IPS-18a (cell line): ENCODE measurements around the gene WWC1.
"Not testable (repeated sequence)": the region's sequence is repeated elsewhere in the genome, so short reads cannot be mapped to it uniquely, and the experiment has no call there.

Experiments used
- H3K27ac ChIP-seq: one replicate; pipeline ENCODE4 v1.5.1; 2013; ENCODE audit warnings: low read length
- H3K27me3 ChIP-seq: one replicate; pipeline ENCODE4 v1.6.1; 2013; ENCODE audit warnings: mild to moderate bottlenecking, low read length; ENCODE audit not compliant: control insufficient read depth, insufficient read depth
- H3K36me3 ChIP-seq: one replicate; pipeline ENCODE4 v1.6.1; 2013; ENCODE audit warnings: low read depth, low read length; ENCODE audit not compliant: control insufficient read depth
- H3K4me1 ChIP-seq: one replicate; pipeline ENCODE4 v1.6.1; 2013; ENCODE audit warnings: low read depth, low read length; ENCODE audit not compliant: control insufficient read depth
- H3K4me3 ChIP-seq: one replicate; pipeline ENCODE4 v1.5.1; 2013; ENCODE audit warnings: low read length
- H3K9ac ChIP-seq: one replicate; pipeline ENCODE4 v1.6.1; 2013; ENCODE audit warnings: mild to moderate bottlenecking, low read length, moderate library complexity
- H3K9me3 ChIP-seq: one replicate; pipeline ENCODE4 v1.6.1; 2013; ENCODE audit warnings: low read depth, low read length; ENCODE audit not compliant: control insufficient read depth

The WWC1 gene

DNA sequence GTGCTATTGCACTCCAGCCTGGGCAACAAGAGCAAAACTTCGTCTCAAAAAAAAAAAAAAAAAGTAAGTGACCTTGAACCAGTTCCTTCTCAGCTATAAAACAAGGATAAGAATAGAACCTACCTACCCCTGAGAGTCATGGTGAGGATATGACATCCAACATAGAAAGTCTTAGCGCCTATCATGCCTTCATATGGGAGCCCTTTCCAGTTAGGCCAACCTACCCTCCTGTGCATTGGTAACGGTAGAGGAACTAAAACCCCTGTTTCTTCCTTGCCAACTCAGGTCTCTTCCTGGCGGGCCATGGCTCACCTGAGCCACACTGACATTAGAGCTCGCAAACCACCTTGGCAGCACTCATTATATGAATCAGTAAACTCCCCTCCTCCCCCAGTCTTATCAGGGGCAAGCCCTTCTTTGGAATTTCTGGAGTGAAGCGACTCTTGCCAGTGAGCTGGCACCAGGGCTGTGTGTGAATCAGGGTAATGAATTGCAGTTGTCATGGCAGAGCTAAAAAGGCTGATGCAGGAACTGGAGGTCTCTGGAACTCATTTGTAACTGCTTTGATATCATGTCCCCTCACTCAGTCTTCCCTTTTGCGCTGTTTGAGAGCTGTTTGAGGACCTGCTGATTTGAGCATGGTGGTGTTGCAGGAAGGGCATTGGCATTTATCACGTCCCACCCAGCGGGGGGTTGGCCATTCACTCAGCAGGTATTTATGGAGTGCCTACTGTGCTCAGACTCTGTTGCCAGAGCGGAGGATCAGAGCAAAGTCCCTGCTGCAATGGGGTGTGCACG, 10.3 kb downstream of the WWC1 start:
- no peak overlapping the region for H3K4me3 ChIP-seq
- H3K9ac ChIP-seq: no peak overlapping the region
- H3K4me1 ChIP-seq: peaks cover 38% of the 10 kb centered on the region
- H3K27me3 ChIP-seq: no peaks in the 10 kb centered on the region
- H3K9me3 ChIP-seq: no peaks in the 10 kb centered on the region
- H3K36me3 ChIP-seq: no peaks in the 10 kb centered on the region
- no peak overlapping the region for H3K27ac ChIP-seq

DNA sequence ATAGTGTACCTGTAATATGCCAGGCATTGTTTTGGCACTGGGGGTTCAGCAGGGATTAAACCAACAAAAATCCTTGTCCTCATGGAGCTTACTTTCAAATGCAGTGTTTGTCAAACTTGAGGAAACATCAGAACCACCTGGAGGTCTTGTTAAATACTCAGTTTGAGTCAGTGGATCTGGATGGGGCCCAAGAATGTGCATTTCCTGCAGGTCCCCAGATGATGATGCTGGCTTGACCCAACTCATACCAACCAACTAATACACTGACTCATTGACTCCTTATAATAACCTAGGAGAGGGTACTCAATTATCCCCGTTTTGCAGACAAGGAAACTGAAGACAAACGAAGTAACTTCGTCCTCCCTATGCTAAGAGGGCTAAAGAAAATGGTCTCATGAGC, 11.3 kb downstream of the WWC1 start:
- peaks cover under 1% of the 10 kb centered on the region for H3K27me3 ChIP-seq
- H3K9ac ChIP-seq: no peak overlapping the region
- peaks cover 36% of the 10 kb centered on the region for H3K4me1 ChIP-seq
- no peaks in the 10 kb centered on the region for H3K36me3 ChIP-seq
- no peak overlapping the region for H3K4me3 ChIP-seq
- no peaks in the 10 kb centered on the region for H3K9me3 ChIP-seq
- no peak overlapping the region for H3K27ac ChIP-seq

DNA sequence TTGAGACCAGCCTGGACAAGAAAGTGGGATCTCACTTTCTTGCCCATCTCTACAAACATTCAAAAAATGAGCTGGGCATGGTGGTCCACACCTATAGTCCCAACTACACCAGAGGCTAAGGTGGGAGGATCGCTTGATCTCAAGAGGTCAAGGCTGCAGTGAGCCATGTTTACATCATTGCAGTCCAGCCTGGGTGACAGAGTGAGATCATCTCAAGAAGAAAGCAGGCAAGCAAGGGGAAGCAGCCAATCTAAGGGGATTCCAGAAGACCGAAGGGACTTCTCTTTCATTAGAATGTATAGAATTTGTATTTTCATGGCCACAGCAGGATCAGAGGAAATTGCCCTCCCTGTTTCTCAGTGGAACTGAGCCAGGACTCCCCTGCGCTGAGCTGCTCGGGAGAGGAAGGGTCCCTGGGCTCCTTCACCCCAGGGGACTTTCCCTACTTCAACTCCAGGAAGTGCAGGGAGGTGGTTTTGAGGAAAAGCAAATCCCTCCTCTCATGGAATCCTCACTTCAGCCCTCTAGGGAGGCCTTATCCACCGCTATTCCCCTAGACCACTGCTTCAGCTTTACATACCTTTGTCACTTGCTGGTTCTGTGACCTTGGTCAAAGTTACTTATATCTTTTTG, 12.1 kb downstream of the WWC1 start:
- peaks cover 36% of the 10 kb centered on the region for H3K4me1 ChIP-seq
- H3K27ac ChIP-seq: no peak overlapping the region
- no peak overlapping the region for H3K9ac ChIP-seq
- H3K4me3 ChIP-seq: no peak overlapping the region
- H3K27me3 ChIP-seq: peaks cover 8% of the 10 kb centered on the region
- no peaks in the 10 kb centered on the region for H3K36me3 ChIP-seq
- H3K9me3 ChIP-seq: no peaks in the 10 kb centered on the region

DNA sequence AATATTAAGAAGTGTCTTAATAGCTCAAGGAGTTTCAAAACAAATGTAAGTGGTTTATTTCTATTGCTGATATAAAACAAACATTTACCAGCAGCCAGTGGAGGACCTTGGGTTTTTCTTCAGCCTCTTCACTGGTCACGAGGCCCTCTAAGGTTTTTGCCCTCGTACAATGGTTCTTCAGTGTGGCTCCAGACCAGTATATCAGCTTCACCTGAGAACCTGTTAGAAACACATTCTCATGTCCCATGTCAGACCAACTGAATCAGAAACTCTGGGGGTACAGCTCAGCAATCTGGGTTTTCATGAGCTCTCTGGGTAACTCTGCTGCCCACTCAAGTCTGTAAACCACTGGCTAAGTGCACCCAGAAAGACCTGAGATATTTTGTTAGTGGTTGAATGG, 12.9 kb downstream of the WWC1 start:
- no peaks in the 10 kb centered on the region for H3K36me3 ChIP-seq
- peaks cover 31% of the 10 kb centered on the region for H3K4me1 ChIP-seq
- H3K27ac ChIP-seq: no peak overlapping the region
- no peaks in the 10 kb centered on the region for H3K9me3 ChIP-seq
- no peak overlapping the region for H3K4me3 ChIP-seq
- H3K9ac ChIP-seq: no peak overlapping the region
- peaks cover 13% of the 10 kb centered on the region for H3K27me3 ChIP-seq

DNA sequence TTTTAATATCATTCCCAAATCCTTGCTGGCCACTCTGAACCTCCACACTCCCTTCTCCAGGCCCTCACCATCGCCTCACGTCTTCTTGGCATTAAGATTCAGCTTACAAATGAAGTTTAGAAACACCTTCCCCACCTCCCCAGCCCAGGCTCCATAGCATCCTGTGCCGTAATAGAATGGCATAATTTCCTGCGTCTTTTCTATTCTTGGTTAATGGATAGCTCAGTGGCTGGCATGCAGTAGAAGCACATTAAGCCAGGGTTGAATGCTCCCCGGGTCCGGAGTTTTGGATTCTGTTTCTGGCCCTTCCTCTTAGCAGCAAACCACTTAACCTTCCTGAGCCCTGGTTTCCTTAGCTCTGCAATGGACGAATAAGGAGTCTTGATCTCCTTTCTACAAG, 13.8 kb downstream of the WWC1 start:
- no peak overlapping the region for H3K9ac ChIP-seq
- no peak overlapping the region for H3K4me3 ChIP-seq
- peaks cover 22% of the 10 kb centered on the region for H3K4me1 ChIP-seq
- peaks cover 13% of the 10 kb centered on the region for H3K27me3 ChIP-seq
- H3K27ac ChIP-seq: no peak overlapping the region
- H3K9me3 ChIP-seq: no peaks in the 10 kb centered on the region
- H3K36me3 ChIP-seq: no peaks in the 10 kb centered on the region

DNA sequence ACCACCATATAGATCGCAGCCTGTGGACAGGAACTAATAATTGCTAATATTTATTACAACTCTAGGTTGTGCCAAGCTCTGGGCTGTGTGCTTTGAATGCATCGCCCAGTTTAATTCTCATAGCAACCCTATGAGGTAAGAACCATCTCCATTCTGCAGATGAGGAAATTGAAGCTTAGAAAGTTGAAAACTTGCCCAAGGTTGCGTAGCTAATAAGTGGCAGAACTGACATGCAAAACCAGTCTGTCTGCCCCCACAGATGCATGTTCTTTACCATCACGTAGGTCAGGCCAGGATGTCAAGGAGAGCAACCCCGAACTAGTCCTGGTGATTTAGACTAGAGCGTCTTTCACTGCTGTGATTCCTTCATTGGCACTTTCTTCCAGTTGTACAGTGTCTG, 15.6 kb downstream of the WWC1 start:
- no peaks in the 10 kb centered on the region for H3K36me3 ChIP-seq
- no peaks in the 10 kb centered on the region for H3K9me3 ChIP-seq
- no peak overlapping the region for H3K27ac ChIP-seq
- no peak overlapping the region for H3K9ac ChIP-seq
- no peak overlapping the region for H3K4me3 ChIP-seq
- H3K27me3 ChIP-seq: peaks cover 13% of the 10 kb centered on the region
- peaks cover 10% of the 10 kb centered on the region for H3K4me1 ChIP-seq

DNA sequence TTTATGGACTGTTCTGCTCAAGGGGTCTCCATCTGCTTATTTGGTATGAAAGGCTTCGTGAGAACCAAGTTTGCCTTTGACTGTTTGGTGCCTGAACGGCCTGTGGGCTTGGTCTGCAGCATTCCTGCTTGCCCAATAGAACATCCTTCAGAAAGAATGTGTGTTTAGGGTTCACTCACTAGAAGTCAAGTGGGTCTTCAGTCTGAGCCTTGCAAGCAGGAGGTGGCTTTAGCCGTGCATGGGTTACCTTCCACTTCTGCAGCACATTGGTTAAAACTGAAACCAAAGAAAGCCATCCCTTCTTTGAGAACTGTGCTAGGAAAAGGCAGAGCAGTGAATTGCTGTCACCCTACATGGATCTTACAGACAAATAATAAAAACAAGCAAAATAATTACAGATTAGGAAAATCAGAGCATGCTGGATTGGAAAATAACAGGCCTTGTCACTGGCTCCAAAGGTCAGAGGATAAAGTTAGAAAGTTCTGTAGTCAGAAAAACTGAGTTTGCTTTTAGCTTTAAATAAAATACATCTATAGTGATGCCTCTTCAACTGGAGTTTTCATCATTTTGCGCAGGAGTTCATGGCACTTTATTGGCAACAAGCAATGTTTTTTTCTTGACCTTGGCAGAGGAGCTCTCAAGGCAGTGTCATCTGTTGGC, 16.6 kb downstream of the WWC1 start:
- no peak overlapping the region for H3K9ac ChIP-seq
- H3K4me1 ChIP-seq: peaks cover 5% of the 10 kb centered on the region
- H3K27me3 ChIP-seq: peaks cover 13% of the 10 kb centered on the region
- H3K4me3 ChIP-seq: no peak overlapping the region
- H3K27ac ChIP-seq: no peak overlapping the region
- H3K9me3 ChIP-seq: no peaks in the 10 kb centered on the region
- H3K36me3 ChIP-seq: no peaks in the 10 kb centered on the region

DNA sequence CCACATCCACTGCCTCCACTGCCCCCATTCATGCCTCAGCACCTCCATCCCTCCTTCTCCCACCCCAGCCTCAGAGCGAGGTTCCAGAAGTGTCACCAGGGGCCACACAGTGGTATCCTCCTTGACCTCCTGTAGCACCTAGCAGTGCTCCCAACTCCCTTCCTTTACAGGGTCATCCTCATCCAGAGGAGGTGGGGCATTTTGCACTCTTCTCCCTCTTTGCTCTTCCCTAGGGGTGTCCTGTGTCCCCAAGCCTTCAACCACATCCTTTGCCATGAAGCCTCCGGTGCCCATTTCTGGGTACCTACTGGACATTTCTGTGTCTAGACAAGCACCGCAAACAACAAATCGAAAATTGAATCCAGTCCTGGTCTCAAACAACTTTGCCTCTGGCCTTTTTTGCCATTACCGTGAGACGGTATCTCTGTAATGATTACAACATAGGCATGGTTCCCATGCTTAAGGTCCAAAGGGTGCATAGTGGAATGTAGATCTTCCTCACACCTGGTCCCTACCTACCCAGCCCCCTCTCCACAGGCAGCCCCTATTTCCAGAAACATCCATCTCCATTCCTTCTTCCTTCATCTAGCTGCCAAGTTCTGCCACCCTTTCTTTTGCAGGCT, 17.6 kb downstream of the WWC1 start:
- H3K9me3 ChIP-seq: no peaks in the 10 kb centered on the region
- H3K27ac ChIP-seq: no peak overlapping the region
- no peak overlapping the region for H3K9ac ChIP-seq
- no peak overlapping the region for H3K4me3 ChIP-seq
- H3K4me1 ChIP-seq: no peaks in the 10 kb centered on the region
- peaks cover 13% of the 10 kb centered on the region for H3K27me3 ChIP-seq
- H3K36me3 ChIP-seq: no peaks in the 10 kb centered on the region

DNA sequence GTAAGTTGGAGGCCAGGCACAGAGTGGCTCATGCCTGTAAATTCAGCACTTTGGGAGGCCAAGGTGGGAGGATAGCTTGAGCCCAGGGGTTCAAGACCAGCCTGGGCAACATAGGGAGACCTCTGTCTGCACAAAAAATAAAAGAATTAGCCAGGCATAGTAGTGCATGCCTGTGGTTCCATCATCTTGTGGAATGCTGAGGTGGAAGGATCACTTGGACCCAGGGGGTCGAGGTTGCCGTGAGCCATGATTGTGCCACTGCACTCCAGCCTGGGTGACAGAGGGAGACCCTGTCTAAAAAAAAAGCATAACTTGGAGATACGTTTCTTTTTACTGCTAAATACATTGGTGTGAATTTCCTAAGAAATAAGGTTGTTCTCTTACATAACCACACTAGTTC, 19.1 kb downstream of the WWC1 start:
- H3K4me1 ChIP-seq, H3K36me3 ChIP-seq, H3K9me3 ChIP-seq, H3K9ac ChIP-seq, H3K4me3 ChIP-seq, H3K27ac ChIP-seq: not testable (repeated sequence)
- H3K27me3 ChIP-seq: peaks cover 13% of the 10 kb centered on the region

DNA sequence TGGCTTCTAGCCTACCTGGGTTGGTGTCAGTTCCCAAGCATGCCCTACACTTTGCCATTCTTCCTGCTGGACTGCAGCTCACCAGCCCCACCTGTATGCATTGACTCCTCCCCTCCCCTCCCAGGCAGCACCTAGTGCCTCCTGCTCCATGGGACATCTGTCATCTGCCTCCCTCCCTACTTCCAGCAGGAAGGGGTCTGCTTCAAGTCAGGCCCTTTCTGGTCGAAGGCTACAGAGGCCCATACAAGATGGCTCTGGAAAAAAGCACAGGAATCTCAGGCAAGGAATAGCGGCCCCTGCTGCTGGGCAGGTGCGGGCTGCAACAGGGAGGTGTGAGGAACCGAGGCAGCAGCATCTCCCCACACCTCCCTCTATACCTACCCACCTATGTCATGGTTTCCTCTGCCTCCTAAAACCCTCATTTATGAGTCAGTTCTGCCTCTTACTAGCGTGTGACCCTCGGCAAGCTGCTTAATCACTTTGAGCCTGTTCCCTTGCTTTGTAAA, 19.7 kb downstream of the WWC1 start:
- Histone ChIP-seq H3K4me3 (no peak overlapping the region), H3K9me3 (no peaks in the 10 kb centered on the region), H3K27me3 (peaks cover 13% of the 10 kb centered on the region), H3K4me1 (peaks cover 13% of the 10 kb centered on the region), H3K27ac (no peak overlapping the region), H3K9ac (no peak overlapping the region), H3K36me3 (no peaks in the 10 kb centered on the region)

DNA sequence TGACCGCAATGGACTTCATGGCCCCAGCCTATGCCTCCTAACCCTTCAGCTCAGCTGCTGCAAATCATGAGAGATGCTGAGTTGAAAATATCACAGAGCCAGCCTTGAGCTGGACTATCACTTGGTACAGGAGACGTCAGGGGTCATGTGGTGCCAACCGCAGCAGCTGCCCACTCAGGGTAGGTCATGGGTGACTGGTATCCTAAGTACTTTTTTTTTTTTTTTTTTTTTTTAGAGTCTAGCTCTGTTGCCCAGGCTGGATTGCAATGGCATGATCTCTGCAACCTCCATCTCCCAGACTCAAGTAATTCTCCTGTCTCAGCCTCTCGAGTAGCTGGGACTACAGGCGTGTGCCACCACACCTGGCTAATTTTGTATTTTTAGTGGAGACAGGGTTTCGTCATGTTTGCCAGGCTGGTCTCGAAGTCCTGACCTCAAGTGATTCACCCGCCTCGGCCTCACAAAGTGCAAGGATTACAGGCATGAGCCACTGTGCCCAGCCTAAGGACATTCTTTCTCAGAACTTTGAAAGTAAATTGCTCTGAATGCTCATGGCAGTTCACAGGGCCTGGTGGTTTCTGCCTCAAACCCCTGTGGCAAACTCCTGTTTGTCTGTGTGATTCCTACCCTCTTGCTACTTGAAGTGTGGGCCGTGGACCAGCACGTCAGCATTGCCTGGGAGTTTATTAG, 21.3 kb downstream of the WWC1 start:
- peaks cover 13% of the 10 kb centered on the region for H3K27me3 ChIP-seq
- H3K9me3 ChIP-seq: no peaks in the 10 kb centered on the region
- no peak overlapping the region for H3K4me3 ChIP-seq
- no peak overlapping the region for H3K9ac ChIP-seq
- peaks cover 24% of the 10 kb centered on the region for H3K4me1 ChIP-seq
- H3K27ac ChIP-seq: no peak overlapping the region
- no peaks in the 10 kb centered on the region for H3K36me3 ChIP-seq
